WERI-Rb-1 (cell line): ENCODE results near the gene SLC6A3.
"Not testable (repeated sequence)": the region's sequence is repeated elsewhere in the genome, so short reads cannot be mapped to it uniquely, and the experiment has no call there.

Experiments used
- DNase-seq: peaks from one replicate; pipeline ENCODE4 v3.0.0-alpha.2; 2020
- H3K27ac ChIP-seq: fragments of 250-450 bp; sonication (Bioruptor Pico); 2 replicates; pipeline ENCODE4 v1.5.1; 2020; ENCODE audit warnings: mild to moderate bottlenecking, moderate library complexity
- H3K27me3 ChIP-seq: fragments of 250-450 bp; sonication (Bioruptor Pico); 2 replicates; pipeline ENCODE4 v1.5.1; 2021; ENCODE audit warnings: mild to moderate bottlenecking, low read depth, moderate library complexity; ENCODE audit not compliant: insufficient read depth, severe bottlenecking
- H3K36me3 ChIP-seq: fragments of 250-450 bp; sonication (Bioruptor Pico); 2 replicates; pipeline ENCODE4 v1.5.1; 2020; ENCODE audit warnings: mild to moderate bottlenecking, moderate library complexity
- H3K4me3 ChIP-seq: 2 replicates; pipeline ENCODE4 v1.5.1; 2011; ENCODE audit warnings: low read depth, mild to moderate bottlenecking, control low read depth, low read length
- H3K9me3 ChIP-seq: fragments of 250-450 bp; sonication (Bioruptor Pico); 2 replicates; pipeline ENCODE4 v1.5.1; 2021; ENCODE audit warnings: mild to moderate bottlenecking, moderate library complexity; ENCODE audit not compliant: severe bottlenecking
- CTCF ChIP-seq: IDR thresholded peaks from 2 replicates; pipeline ENCODE4 v1.5.1; 2011; ENCODE audit warnings: low read depth, mild to moderate bottlenecking, control low read depth, inconsistent platforms, low read length

SLC6A3 gene

GRCh38 chr5:1477341-1477740 lies 32.1 kb upstream of the SLC6A3 start:
- TF ChIP-seq CTCF, result no peak
- Histone ChIP-seq H3K4me3 (no peak overlapping the region), H3K27me3 (no peaks in the 10 kb centered on the region), H3K27ac (no peak overlapping the region), H3K9me3 (no peaks in the 10 kb centered on the region), H3K36me3 (peaks cover 67% of the 10 kb centered on the region)
- no peak for DNase-seq

GRCh38 chr5:1476967-1477310 lies 31.7 kb upstream of the SLC6A3 start:
- Histone ChIP-seq H3K27ac (no peak overlapping the region), H3K4me3 (no peak overlapping the region), H3K27me3 (no peaks in the 10 kb centered on the region), H3K36me3 (peaks cover 69% of the 10 kb centered on the region), H3K9me3 (no peaks in the 10 kb centered on the region)
- TF ChIP-seq CTCF, result no peak
- DNase-seq, result no peak

- no peak overlapping the region for H3K27ac ChIP-seq
- no peaks in the 10 kb centered on the region for H3K9me3 ChIP-seq
- no peak overlapping the region for H3K4me3 ChIP-seq
- DNase-seq, result no peak
- peaks cover 70% of the 10 kb centered on the region for H3K36me3 ChIP-seq
- H3K27me3 ChIP-seq, result no peaks in the 10 kb centered on the region
- no peak for TF ChIP-seq CTCF
Observed at GRCh38 chr5:1476181-1476966, 31.1 kb upstream of the SLC6A3 start.

GRCh38 chr5:1475544-1475900 lies 30.3 kb upstream of the SLC6A3 start:
- not testable (repeated sequence) for H3K4me3 ChIP-seq, H3K27me3 ChIP-seq, H3K27ac ChIP-seq, H3K9me3 ChIP-seq, DNase-seq
- H3K36me3 ChIP-seq, result peaks cover 78% of the 10 kb centered on the region

GRCh38 chr5:1474866-1475543 lies 29.8 kb upstream of the SLC6A3 start:
- Histone ChIP-seq H3K9me3 (no peaks in the 10 kb centered on the region), H3K27me3 (no peaks in the 10 kb centered on the region), H3K36me3 (peaks cover 83% of the 10 kb centered on the region), H3K27ac (no peak overlapping the region), H3K4me3 (no peak overlapping the region)
- TF ChIP-seq CTCF, result no peak
- DNase-seq, result no peak

GRCh38 chr5:1474183-1474839 lies 29.1 kb upstream of the SLC6A3 start:
- Histone ChIP-seq H3K4me3 (no peak overlapping the region), H3K27me3 (no peaks in the 10 kb centered on the region), H3K27ac (no peak overlapping the region), H3K36me3 (peaks cover 85% of the 10 kb centered on the region), H3K9me3 (no peaks in the 10 kb centered on the region)
- TF ChIP-seq CTCF, result no peak
- no peak for DNase-seq
